ENCODE data around the gene SAXO1. TPM values are rescaled to one million over a fixed set of nuclear protein-coding genes. Genes with fewer than 3 reads are reported as not detected.

The SAXO1 gene
- total and polyA plus RNA-seq, 2 experiments from 2014 or later: 0.02 TPM; not detected in 1

GRCh38 chr9:18893046-18893445 is 140.0 kb downstream of the SAXO1 start:
- H3K4me1 Mint-ChIP-seq: peaks cover 21% of the 10 kb centered on the region
- peaks cover 5% of the 10 kb centered on the region; the same call in 1 of the 2 replicates for H3K4me1 ChIP-seq (ENCODE audit: insufficient read depth)
- no peaks in the 10 kb centered on the region for H3K27me3 ChIP-seq (ENCODE audit: insufficient read depth)
- no peak overlapping the region for H2AFZ ChIP-seq
- H3F3A ChIP-seq (replicated peaks; ENCODE audit: low read depth): no peaks in the 10 kb centered on the region
- H3K36me3 ChIP-seq (ENCODE audit: insufficient read depth): no peaks in the 10 kb centered on the region
- H3K4me3 ChIP-seq: no peak overlapping the region
- no peaks in the 10 kb centered on the region for H4K20me1 ChIP-seq (replicated peaks; ENCODE audit: insufficient read depth)
- peaks cover 6% of the 10 kb centered on the region for H3K9me2 ChIP-seq (ENCODE audit: insufficient read depth)
- ATAC-seq: no peak
- H3K27ac Mint-ChIP-seq: no peak overlapping the region
- no peaks in the 10 kb centered on the region; the same call in 2 of the 3 replicates for H3K9me3 Mint-ChIP-seq
- H3K79me2 ChIP-seq (replicated peaks; ENCODE audit: insufficient read depth): no peaks in the 10 kb centered on the region
- no peak overlapping the region for H3K27ac ChIP-seq (ENCODE audit: low read depth)
- H3K36me3 Mint-ChIP-seq (ENCODE audit: low read depth): no peaks in the 10 kb centered on the region
- H3K4me2 ChIP-seq: no peak overlapping the region
- H3K4me3 Mint-ChIP-seq: no peak overlapping the region
- no peaks in the 10 kb centered on the region for H3K27me3 Mint-ChIP-seq (ENCODE audit: insufficient read depth, low read depth, poor library complexity)
- TF ChIP-seq EZH2 (IDR thresholded peaks at IDR 0.05; ENCODE audit: low read depth, unreplicated experiment): no peak
- TF ChIP-seq ZNF331 (CRISPR knock-in tag; IDR thresholded peaks at IDR 0.05; ENCODE audit: low read depth): no peak
- no peak for TF ChIP-seq EZH2phosphoT487 (IDR thresholded peaks at IDR 0.05; ENCODE audit: unreplicated experiment)
- TF ChIP-seq CTCF (conservative IDR thresholded peaks at IDR 0.05; ENCODE audit: low read depth in 2 of 2): no peak
- no peak for TF ChIP-seq ZNF462 (CRISPR knock-in tag; IDR thresholded peaks at IDR 0.05)
- no peak for TF ChIP-seq CREB1 (CRISPR knock-in tag; IDR thresholded peaks at IDR 0.05; ENCODE audit: low read depth)
- no peak for TF ChIP-seq REST (IDR thresholded peaks at IDR 0.05; ENCODE audit: unreplicated experiment)
- TF ChIP-seq POLR2AphosphoS5 (IDR thresholded peaks at IDR 0.05; ENCODE audit: low read depth): no peak
- no peak for TF ChIP-seq STAT1 (IDR thresholded peaks at IDR 0.05; ENCODE audit: unreplicated experiment)
- TF ChIP-seq NANOG (IDR thresholded peaks at IDR 0.05; ENCODE audit: borderline replicate concordance): no peak
- TF ChIP-seq JUNB (IDR thresholded peaks at IDR 0.05; ENCODE audit: unreplicated experiment): no peak
- no peak for TF ChIP-seq ZNF114 (CRISPR knock-in tag; IDR thresholded peaks at IDR 0.05)
- no peak for TF ChIP-seq ETS1 (IDR thresholded peaks at IDR 0.05)
- DNase-seq (ENCODE audit: low spot score): no peak

Data from GM23338 (cell line).